ENCODE data around the gene BRD9. TPM values are rescaled to one million over a fixed set of nuclear protein-coding genes. Genes with fewer than 3 reads are reported as not detected.

Gene BRD9
- total and polyA plus RNA-seq, 2 of the 13 experiments (the other 11 are each of a cell fraction or from before 2014, with no cell fraction given): 5.2 to 22.9 TPM

DNA sequence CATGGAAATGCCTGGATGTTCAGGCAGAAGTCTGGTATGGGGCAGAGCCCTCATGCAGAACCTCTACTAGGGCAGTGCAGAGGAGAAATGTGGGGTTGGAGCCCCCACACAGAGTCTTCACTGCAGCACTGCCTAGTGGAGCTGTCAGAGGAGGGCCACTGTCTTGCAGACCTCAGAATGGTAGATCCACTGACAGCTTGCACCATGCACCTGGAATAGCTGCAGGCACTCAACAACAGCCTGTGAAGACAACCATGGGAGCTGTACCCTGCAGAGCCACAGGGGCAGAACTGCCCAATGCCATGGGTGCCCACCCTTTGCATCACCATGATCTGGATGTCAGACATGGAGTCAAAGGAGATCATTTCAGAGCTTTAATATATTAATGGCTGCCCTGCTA is 37.0 kb upstream of the BRD9 start:
- TF ChIP-seq, protein P1, sequence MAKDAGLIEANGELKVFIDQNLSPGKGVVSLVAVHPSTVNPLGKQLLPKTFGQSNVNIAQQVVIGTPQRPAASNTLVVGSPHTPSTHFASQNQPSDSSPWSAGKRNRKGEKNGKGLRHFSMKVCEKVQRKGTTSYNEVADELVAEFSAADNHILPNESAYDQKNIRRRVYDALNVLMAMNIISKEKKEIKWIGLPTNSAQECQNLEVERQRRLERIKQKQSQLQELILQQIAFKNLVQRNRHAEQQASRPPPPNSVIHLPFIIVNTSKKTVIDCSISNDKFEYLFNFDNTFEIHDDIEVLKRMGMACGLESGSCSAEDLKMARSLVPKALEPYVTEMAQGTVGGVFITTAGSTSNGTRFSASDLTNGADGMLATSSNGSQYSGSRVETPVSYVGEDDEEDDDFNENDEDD (CRISPR knock-in tag; IDR thresholded peaks at IDR 0.05; ENCODE audit: borderline replicate concordance): no peak
- no peak for TF ChIP-seq RFXAP (CRISPR knock-in tag; IDR thresholded peaks at IDR 0.05; ENCODE audit: borderline replicate concordance)
- TF ChIP-seq BRD4 (CRISPR knock-in tag; IDR thresholded peaks at IDR 0.05): no peak
- TF ChIP-seq GZF1 (CRISPR knock-in tag; IDR thresholded peaks at IDR 0.05): no peak
- TF ChIP-seq MTA3 (CRISPR knock-in tag; IDR thresholded peaks at IDR 0.05): no peak
- TF ChIP-seq, protein P2, sequence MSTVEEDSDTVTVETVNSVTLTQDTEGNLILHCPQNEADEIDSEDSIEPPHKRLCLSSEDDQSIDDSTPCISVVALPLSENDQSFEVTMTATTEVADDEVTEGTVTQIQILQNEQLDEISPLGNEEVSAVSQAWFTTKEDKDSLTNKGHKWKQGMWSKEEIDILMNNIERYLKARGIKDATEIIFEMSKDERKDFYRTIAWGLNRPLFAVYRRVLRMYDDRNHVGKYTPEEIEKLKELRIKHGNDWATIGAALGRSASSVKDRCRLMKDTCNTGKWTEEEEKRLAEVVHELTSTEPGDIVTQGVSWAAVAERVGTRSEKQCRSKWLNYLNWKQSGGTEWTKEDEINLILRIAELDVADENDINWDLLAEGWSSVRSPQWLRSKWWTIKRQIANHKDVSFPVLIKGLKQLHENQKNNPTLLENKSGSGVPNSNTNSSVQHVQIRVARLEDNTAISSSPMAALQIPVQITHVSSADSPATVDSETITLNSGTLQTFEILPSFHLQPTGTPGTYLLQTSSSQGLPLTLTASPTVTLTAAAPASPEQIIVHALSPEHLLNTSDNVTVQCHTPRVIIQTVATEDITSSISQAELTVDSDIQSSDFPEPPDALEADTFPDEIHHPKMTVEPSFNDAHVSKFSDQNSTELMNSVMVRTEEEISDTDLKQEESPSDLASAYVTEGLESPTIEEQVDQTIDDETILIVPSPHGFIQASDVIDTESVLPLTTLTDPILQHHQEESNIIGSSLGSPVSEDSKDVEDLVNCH (CRISPR knock-in tag; IDR thresholded peaks at IDR 0.05): no peak
- no peak for TF ChIP-seq ZNF614 (CRISPR knock-in tag; IDR thresholded peaks at IDR 0.05; ENCODE audit: borderline replicate concordance)
- no peak for TF ChIP-seq SP5 (CRISPR knock-in tag; IDR thresholded peaks at IDR 0.05; ENCODE audit: borderline replicate concordance, low read depth)
- no peak for TF ChIP-seq ZSCAN5A (CRISPR knock-in tag; IDR thresholded peaks at IDR 0.05; ENCODE audit: borderline replicate concordance)
- TF ChIP-seq, protein P3, sequence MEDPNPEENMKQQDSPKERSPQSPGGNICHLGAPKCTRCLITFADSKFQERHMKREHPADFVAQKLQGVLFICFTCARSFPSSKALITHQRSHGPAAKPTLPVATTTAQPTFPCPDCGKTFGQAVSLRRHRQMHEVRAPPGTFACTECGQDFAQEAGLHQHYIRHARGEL (CRISPR knock-in tag; IDR thresholded peaks at IDR 0.05): no peak
- no peak for TF ChIP-seq GATA4 (IDR thresholded peaks at IDR 0.05; ENCODE audit: borderline replicate concordance, low read depth)
- TF ChIP-seq MBD4 (IDR thresholded peaks at IDR 0.05; ENCODE audit: borderline replicate concordance, low read length): no peak
- TF ChIP-seq MYNN (CRISPR knock-in tag; IDR thresholded peaks at IDR 0.05; ENCODE audit: low read depth): no peak
- TF ChIP-seq, protein P4, sequence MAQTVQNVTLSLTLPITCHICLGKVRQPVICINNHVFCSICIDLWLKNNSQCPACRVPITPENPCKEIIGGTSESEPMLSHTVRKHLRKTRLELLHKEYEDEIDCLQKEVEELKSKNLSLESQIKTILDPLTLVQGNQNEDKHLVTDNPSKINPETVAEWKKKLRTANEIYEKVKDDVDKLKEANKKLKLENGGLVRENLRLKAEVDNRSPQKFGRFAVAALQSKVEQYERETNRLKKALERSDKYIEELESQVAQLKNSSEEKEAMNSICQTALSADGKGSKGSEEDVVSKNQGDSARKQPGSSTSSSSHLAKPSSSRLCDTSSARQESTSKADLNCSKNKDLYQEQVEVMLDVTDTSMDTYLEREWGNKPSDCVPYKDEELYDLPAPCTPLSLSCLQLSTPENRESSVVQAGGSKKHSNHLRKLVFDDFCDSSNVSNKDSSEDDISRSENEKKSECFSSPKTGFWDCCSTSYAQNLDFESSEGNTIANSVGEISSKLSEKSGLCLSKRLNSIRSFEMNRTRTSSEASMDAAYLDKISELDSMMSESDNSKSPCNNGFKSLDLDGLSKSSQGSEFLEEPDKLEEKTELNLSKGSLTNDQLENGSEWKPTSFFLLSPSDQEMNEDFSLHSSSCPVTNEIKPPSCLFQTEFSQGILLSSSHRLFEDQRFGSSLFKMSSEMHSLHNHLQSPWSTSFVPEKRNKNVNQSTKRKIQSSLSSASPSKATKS (CRISPR knock-in tag; IDR thresholded peaks at IDR 0.05): no peak
- TF ChIP-seq KMT2A (CRISPR knock-in tag; IDR thresholded peaks at IDR 0.05): no peak
- TF ChIP-seq ZBTB46 (CRISPR knock-in tag; IDR thresholded peaks at IDR 0.05; ENCODE audit: borderline replicate concordance): no peak
- TF ChIP-seq IKZF1 (IDR thresholded peaks at IDR 0.05): no peak
- H3K36me3 ChIP-seq (replicated peaks in 1 of 2; ENCODE audit: control insufficient read depth in 1 of 2, insufficient read depth in 2 of 2, low read length in 2 of 2): no peaks in the 10 kb centered on the region
- no peak overlapping the region for H3K4me3 ChIP-seq (replicated peaks in 1 of 3; ENCODE audit: insufficient read depth in 1 of 3, low read depth in 2 of 3, low read length in 3 of 3)
- H3K4me1 ChIP-seq (ENCODE audit: insufficient read depth, low read length): no peaks in the 10 kb centered on the region
- H2AFZ ChIP-seq (ENCODE audit: low read length): no peak overlapping the region
- in situ Hi-C loops (cut with HindIII; ENCODE audit: extremely low pct_ligation_motif_present, low pct_unique_long_range_greater_than_20kb): loop anchor here (10.0 kb wide), 1 partner anchor 235 kb away; no protein-coding TSS in a partner anchor
- H3K9ac ChIP-seq (ENCODE audit: insufficient read depth, low read depth, low read length): no peak overlapping the region
- no peaks in the 10 kb centered on the region for H4K20me1 ChIP-seq (ENCODE audit: insufficient read depth, low read length)
- ChIA-PET CTCF (ENCODE audit: low intra/inter-chr PET ratio, low total read pairs) (no interaction called here), POLR2A (no interaction called here)
- no peaks in the 10 kb centered on the region for H3K9me3 ChIP-seq (ENCODE audit: low read length)
- intact Hi-C loops (cut with micrococcal nuclease; ENCODE audit: unreplicated experiment): no loop called here
- DNase-seq (ENCODE audit: low spot score): no peak
- no peaks in the 10 kb centered on the region for H3K79me2 ChIP-seq (ENCODE audit: insufficient read depth, low read length)
- FAIRE-seq: no peak
- BruUV-seq (replicated peaks): no TSS peak
- ATAC-seq: no peak
- H3K4me2 ChIP-seq (ENCODE audit: low read depth, low read length): no peak overlapping the region
- peaks cover 0 to 2% of the 10 kb centered on the region in 2 experiments; a peak in 2 of 5 replicates for H3K27me3 ChIP-seq (ENCODE audit: control insufficient read depth in 1 of 2, insufficient read depth in 2 of 2, low read length in 2 of 2)
- no peak overlapping the region for H3K27ac ChIP-seq (ENCODE audit: extremely low read length, insufficient read depth, low read length)

Measured in HepG2 (cell line).